ENCODE results near the gene TMOD4.
"Not testable (repeated sequence)": the region's sequence is repeated elsewhere in the genome, so short reads cannot be mapped to it uniquely, and the experiment has no call there.

The TMOD4 gene

GRCh38 chr1:151193304-151193703 lies 17.5 kb upstream of the TMOD4 start:
- DNase-seq = no peak
- H3K27ac Mint-ChIP-seq = no peak overlapping the region
- no peak for TF ChIP-seq CTCF (IDR thresholded peaks at IDR 0.05)
- no peaks in the 10 kb centered on the region for H3K9me3 Mint-ChIP-seq
- peaks cover 28% of the 10 kb centered on the region for H3K4me1 Mint-ChIP-seq
- H3K36me3 Mint-ChIP-seq (ENCODE audit: low read depth) = no peaks in the 10 kb centered on the region
- H3K4me3 Mint-ChIP-seq = no peak overlapping the region
- peaks cover 24% of the 10 kb centered on the region for H3K27me3 Mint-ChIP-seq (ENCODE audit: low read depth, poor library complexity)

- DNase-seq = no peak
- Mint-ChIP-seq H3K4me1 (peaks cover 27% of the 10 kb centered on the region), H3K9me3 (no peaks in the 10 kb centered on the region), H3K27me3 (ENCODE audit: low read depth, poor library complexity) (peaks cover 24% of the 10 kb centered on the region), H3K27ac (no peak overlapping the region), H3K4me3 (no peak overlapping the region), H3K36me3 (ENCODE audit: low read depth) (no peaks in the 10 kb centered on the region)
- no peak for TF ChIP-seq CTCF (IDR thresholded peaks at IDR 0.05)
Measured at GRCh38 chr1:151192047-151192446, 16.3 kb upstream of the TMOD4 start.

- no peaks in the 10 kb centered on the region for H3K9me3 Mint-ChIP-seq
- peak within 1 kb of the TSS; percentile 96 for H3K4me3 Mint-ChIP-seq
- H3K27me3 Mint-ChIP-seq (ENCODE audit: low read depth, poor library complexity) = peaks cover 24% of the 10 kb centered on the region
- H3K27ac Mint-ChIP-seq = peak within 1 kb of the TSS; percentile 98
- H3K36me3 Mint-ChIP-seq (ENCODE audit: low read depth) = peaks cover 13% of the 10 kb centered on the region
- no peak for TF ChIP-seq CTCF (IDR thresholded peaks at IDR 0.05)
- peaks cover 22% of the 10 kb centered on the region for H3K4me1 Mint-ChIP-seq
- peak; percentile 84 for DNase-seq
Measured at GRCh38 chr1:151189637-151190445, 14.1 kb upstream of the TMOD4 start, which contains the start of gene VPS72. VPS72 (minus strand) TSS chr1:151190197; CDS start chr1:151190121, 76 bp downstream.

- H3K9me3 Mint-ChIP-seq, DNase-seq: not testable (repeated sequence)
- Mint-ChIP-seq H3K27me3 (ENCODE audit: low read depth, poor library complexity) (peaks cover 13% of the 10 kb centered on the region), H3K36me3 (ENCODE audit: low read depth) (peaks cover 25% of the 10 kb centered on the region), H3K27ac (peak overlapping the region; percentile 75), H3K4me3 (peak overlapping the region; percentile 96), H3K4me1 (peaks cover 22% of the 10 kb centered on the region)
Measured at GRCh38 chr1:151188667-151189066, 12.9 kb upstream of the TMOD4 start.

GRCh38 chr1:151187205-151187604 lies 11.4 kb upstream of the TMOD4 start:
- no peak for DNase-seq
- Mint-ChIP-seq H3K36me3 (ENCODE audit: low read depth) (peaks cover 38% of the 10 kb centered on the region), H3K4me1 (peaks cover 22% of the 10 kb centered on the region), H3K9me3 (no peaks in the 10 kb centered on the region), H3K27me3 (ENCODE audit: low read depth, poor library complexity) (no peaks in the 10 kb centered on the region), H3K27ac (no peak overlapping the region), H3K4me3 (no peak overlapping the region)
- TF ChIP-seq CTCF (IDR thresholded peaks at IDR 0.05) = no peak

- no peak overlapping the region for H3K27ac Mint-ChIP-seq
- no peaks in the 10 kb centered on the region for H3K27me3 Mint-ChIP-seq (ENCODE audit: low read depth, poor library complexity)
- no peak for DNase-seq
- no peaks in the 10 kb centered on the region for H3K9me3 Mint-ChIP-seq
- no peak for TF ChIP-seq CTCF (IDR thresholded peaks at IDR 0.05)
- H3K36me3 Mint-ChIP-seq (ENCODE audit: low read depth) = peaks cover 63% of the 10 kb centered on the region
- H3K4me3 Mint-ChIP-seq = no peak overlapping the region
- H3K4me1 Mint-ChIP-seq = peaks cover 17% of the 10 kb centered on the region
Measured at GRCh38 chr1:151184211-151184610, 8.4 kb upstream of the TMOD4 start.

Measured in nephron progenitor cell (in vitro differentiated cells).